Limb (tissue), 2 donors: ENCODE data around the gene CD7.

ENCODE experiments used
- DNase-seq, 2 donors: peaks; one replicate each; pipeline ENCODE4 v3.0.0-alpha.2; 2016; ENCODE audit errors: extremely low spot score in 2 of 2

Gene CD7

GRCh38 chr17:82328141-82328993 is 11.0 kb upstream of the CD7 start:
- no peak for DNase-seq

DNA sequence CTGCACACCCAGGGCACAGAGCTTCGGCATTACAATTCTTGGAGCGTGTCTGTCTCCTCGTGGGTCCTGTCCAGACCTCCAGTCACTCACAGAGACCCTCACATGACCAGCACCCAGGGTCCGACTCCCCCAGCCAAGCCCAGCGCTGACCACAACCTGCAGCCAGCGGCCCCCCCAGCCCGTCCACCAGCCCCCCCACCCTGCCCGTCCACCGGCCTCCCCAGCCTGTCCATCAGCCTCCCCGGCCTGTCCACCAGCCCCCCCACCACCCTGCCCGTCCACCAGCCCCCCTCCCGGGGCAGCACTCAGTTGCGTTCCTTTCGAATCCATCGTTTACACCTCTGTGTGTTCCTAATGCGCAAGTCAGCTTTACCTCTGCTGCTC is 10.3 kb upstream of the CD7 start:
- no peak for DNase-seq

GRCh38 chr17:82327289-82327688 is 9.9 kb upstream of the CD7 start:
- no peak for DNase-seq

GRCh38 chr17:82325286-82326180 is 8.1 kb upstream of the CD7 start:
- DNase-seq, result no peak

GRCh38 chr17:82324566-82325285 is 7.3 kb upstream of the CD7 start:
- DNase-seq, result no peak

DNA sequence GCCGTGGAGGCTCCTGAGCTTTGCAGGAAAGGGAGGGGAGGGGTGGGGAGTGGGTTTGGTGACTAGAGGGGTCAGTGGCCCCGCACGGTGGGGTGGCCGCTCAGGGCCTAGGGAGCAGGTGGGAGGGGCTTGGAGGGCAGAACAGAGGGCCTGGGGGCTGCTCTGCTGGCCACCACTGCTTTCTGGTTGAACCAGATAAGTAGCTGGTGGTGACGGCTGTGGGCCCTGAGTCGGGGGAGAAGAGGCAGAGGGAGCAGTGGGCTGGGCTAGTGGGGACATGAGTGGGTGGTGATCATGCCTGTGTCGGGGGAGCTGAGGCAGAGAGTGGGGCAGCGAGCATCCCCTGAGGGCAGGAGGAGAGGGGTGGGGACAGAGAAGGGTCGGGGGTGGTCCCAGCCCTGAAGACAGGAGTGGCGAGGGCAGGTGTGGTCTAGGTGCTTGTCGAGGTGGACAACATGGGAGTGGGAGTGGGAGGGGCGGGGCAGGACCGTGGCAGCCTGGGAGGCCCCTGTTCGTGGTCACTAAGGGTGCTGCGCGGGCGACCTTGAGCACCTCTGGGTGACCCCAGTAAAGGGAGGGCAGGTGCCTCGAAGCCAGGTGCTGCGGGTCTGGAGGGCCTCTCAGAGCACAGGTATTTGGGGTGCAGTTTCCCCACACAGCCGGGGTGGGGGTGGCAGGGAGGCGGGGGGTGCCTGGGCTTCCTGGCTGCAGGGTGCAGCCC is 6.3 kb upstream of the CD7 start:
- no peak for DNase-seq

DNA sequence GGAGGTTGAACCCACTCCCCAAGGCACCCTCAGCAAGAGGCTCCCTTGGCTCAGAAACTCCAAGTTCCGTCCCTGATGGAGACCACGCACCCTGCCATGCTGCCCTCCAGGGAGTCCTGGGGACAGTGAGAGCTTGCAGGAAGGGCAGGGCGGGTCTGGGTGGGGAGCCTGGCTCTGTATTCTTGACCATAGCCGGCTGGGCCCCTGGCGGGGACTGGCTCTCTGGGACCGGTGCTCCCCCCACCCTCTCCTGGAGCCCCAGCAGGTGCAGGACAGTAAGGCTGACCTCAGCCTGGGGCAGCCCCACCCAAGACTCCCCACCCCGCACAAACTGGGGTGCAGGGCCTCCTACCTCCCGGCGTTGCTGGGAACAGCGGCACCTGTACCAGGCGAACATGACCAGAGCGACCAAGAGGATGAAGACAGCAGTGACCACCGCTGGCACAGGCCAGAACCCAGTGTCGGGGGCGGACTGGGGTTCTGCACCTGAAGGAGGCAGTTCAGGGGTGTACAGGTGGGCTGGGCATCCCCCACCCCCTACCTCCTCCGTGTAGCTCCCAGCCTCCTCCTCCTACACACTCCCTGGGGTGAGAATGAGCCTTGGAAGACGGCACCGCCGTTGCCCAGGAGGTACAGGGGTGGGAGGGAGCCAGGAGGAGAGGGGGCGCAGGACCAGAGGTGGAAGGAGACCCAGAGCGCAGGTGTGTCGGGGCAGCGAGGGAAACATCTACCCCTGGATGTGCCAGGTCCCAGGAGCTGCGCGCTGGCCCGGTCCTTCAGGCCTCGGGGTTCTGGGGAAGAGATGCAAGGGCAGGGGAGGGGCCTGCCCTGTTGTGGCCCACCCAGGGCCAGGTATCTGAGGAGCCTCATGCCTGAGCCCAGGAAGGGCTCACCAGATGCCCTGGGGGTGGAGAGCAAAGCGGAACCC is 5.4 kb upstream of the CD7 start:
- DNase-seq, result no peak

DNA sequence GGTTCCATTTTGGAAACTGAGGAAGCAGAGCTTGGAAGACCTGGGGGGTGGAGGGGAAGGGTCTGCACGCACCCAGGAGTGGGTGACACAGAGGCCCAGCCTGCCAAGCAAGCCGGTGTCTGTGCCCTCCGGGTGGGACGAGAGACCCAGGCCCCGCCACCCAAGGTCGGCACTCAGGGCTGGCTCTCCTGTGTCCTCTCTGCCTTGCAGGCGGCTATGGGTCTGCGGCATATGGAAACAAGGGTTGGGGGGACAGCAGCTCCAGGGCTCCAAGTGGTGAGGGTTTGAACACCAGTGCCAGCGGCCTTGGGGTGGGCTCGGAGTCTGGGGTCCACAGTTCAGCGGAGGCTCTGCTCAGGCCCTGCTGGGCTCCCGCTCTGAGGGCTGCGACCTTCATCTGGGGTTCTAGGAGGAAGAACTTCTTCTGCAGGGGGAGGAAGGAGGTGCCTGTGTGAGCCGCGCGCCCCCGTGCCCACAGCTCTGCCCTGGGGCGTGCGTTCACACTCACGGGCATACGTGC is 4.6 kb upstream of the CD7 start:
- DNase-seq, result no peak

GRCh38 chr17:82320956-82321927 is 3.8 kb upstream of the CD7 start:
- no peak for DNase-seq

GRCh38 chr17:82320140-82320840 is 2.9 kb upstream of the CD7 start:
- DNase-seq, result no peak

DNA sequence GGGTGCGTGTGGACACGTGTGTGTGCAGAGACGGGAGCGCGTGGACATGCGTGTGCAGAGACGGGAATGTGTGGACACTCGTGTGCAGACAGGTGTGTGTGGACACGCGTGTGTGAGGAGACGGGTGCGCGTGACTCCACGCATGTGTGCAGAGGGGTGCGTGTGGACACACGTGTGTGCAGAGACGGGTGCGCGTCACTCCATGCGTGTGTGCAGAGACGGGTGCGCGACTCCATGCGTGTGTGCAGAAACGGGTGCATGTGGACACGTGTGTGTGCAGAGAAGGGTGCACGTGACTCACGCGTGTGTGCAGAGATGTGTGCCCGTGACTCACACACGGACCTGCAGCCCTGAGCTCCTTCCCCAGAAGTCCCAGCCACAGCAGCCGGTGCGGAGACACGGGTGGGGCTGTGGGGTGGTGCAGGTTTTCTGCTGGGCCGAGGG is 2.2 kb upstream of the CD7 start:
- DNase-seq, result no peak

DNA sequence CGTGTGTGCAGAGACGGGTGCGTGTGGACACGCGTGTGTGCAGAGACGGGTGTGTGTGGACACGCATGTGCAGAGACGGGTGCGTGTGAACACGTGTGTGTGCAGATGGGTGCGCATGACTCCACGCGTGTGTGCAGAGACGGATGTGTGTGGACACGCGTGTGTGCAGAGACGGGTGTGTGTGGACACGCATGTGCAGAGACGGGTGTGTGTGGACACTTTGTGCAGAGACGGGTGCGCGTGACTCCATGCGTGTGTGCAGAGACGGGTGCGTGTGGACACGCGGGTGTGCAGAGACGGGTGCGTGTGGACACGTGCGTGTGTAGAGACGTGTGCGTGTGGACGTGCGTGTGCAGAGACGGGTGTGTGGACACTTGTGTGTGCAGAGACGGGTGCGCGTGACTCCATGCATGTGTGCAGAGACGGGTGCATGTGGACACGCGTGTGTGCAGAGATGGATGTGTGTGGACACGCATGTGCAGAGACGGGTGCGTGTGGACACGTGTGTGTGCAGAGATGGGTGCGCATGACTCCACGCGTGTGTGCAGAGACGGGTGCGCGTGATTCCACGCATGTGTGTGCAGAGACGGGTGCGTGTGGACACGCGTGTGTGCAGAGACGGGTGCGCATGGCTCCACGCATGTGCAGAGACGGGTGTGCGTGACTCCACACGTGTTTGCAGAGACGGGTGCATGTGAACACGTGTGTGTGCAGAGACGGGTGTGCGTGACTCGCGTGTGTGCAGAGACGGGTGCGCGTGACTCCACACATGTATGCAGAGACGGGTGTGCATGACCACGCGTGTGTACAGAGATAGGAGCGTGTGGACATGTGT is 1.6 kb upstream of the CD7 start:
- no peak for DNase-seq

- DNase-seq, result no peak
These were observed 726 bp upstream of the CD7 start for GRCh38 chr17:82318169-82318498.

DNA sequence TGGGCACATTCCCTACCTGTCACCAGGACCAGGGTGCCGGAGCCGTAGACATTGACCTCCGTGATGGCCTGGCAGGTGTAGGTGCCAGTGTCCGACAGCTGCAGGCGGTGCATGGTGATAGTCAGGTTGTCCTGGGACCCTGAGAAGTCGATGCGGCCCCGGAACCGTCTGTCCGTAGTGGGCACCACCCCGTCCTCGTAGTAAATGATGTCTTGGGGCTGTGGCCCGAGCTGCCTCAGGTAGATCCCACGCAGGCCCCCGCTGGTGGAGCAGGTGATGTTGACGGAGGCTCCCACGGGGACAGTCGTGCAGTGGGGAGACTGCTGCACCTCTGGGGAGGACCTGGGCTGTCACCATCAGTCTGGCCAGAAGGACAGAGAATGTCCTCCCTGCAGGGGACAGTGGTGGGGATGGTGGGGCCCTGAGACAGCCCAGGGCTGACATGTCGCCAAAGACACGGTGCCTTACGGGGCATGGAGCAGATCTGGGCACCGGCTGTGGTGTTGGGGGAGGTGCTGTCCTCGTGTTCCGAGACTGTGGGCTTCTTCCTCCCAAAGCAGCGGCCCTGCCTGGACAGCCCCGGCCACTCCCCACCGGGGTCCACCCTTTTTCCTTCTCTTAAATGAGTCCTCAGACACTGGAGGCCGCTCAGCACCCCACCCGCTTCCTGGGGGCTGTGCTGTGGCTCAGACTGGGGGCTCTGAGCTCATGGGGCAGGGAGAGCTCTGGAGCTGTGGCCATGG is 586 bp downstream of the CD7 start:
- DNase-seq, result no peak

- no peak for DNase-seq
These were observed 1.6 kb downstream of the CD7 start for GRCh38 chr17:82315703-82316358.
